Body of pancreas (tissue), 4 donors: ENCODE data around the gene ARAP2. TPM values are rescaled to one million over a fixed set of nuclear protein-coding genes. Genes with fewer than 3 reads are reported as not detected.

Experiments
- ATAC-seq: fragments of 150-250 bp; one replicate; pipeline ENCODE4 v1.9.1; 2016
- DNase-seq, 4 donors: peaks; one replicate each; pipeline ENCODE4 v3.0.0-alpha.2; 2019
- H3K27ac ChIP-seq, 4 donors: fragments of 200-600 bp; sonication (generic); 1 replicate in 3 of 4; 2 replicates in 1 of 4; pipeline versions ENCODE4 v1.5.1 to v1.6.1; 2016 to 2019; ENCODE audit warnings: mild to moderate bottlenecking in 1 of 4, mixed read lengths in 1 of 4, moderate library complexity in 1 of 4
- H3K27me3 ChIP-seq, 2 donors: fragments of 200-600 bp; sonication (generic); one replicate each; pipeline ENCODE4 v1.6.0; 2016; ENCODE audit warnings: mild to moderate bottlenecking in 1 of 2
- H3K36me3 ChIP-seq, 2 donors: fragments of 200-600 bp; sonication (generic); replicated peaks in 1 of 2; 2 replicates each; pipeline ENCODE4 v1.5.1; 2016; ENCODE audit warnings: low read depth in 2 of 2; ENCODE audit not compliant: insufficient read depth in 1 of 2
- H3K4me1 ChIP-seq: fragments of 200-600 bp; sonication (generic); one replicate; pipeline ENCODE4 v1.6.0; 2016
- H3K4me3 ChIP-seq, 2 donors: fragments of 200-600 bp; sonication (generic); 1 replicate in 1 of 2; 2 replicates in 1 of 2; pipeline ENCODE4 v1.5.1; 2016 to 2019
- H3K9me3 ChIP-seq, 3 donors: fragments of 200-600 bp; sonication (generic); 1 replicate in 2 of 3; 2 replicates in 1 of 3; pipeline ENCODE4 v1.5.1; 2016
- POLR2A ChIP-seq, 3 donors: fragments of 450-650 bp; IDR thresholded peaks; one replicate each; pipeline ENCODE4 v1.6.1; 2016; ENCODE audit warnings: antibody characterized with exemption in 3 of 3, mild to moderate bottlenecking in 2 of 3
- WGBS, 2 donors: methylation state at CpG; one replicate each; pipeline ENCODE4 v1.1.5; 2017; 5-methylcytosine and 5-hydroxymethylcytosine counted together
- intact Hi-C: fragments of 100-400 bp; cut with DNase I; formaldehyde crosslinking; loops from one replicate; pipeline ENCODE4 v1.15.1; 2023
- total RNA-seq, 2 donors: library from RNA; depleted of rRNA; stranded (reverse); fragments of >200 nt; gene quantifications; one replicate each; pipeline ENCODE4 v1.1.0, GENCODE V29; 2016
- TF ChIP-seq, protein P1 (sequence below), 7 experiments: fragments of 450-650 bp in 4 of 7; fragments of 200-600 bp in 3 of 7; sonication (generic) in 3 of 7; IDR thresholded peaks; one replicate each; pipeline ENCODE4 v1.5.1; 2016 to 2019; ENCODE audit warnings: antibody characterized with exemption in 7 of 7

ARAP2 gene
- total RNA-seq, 2 donors from 2014 or later, result 12.5 to 14.3 TPM

- H3K27ac ChIP-seq, result no peak overlapping the region
- DNase-seq (no peak), ATAC-seq (no peak)
- H3K4me1 ChIP-seq, result no peaks in the 10 kb centered on the region
- H3K9me3 ChIP-seq, result no peaks in the 10 kb centered on the region
- no peak overlapping the region for H3K4me3 ChIP-seq
- no peaks in the 10 kb centered on the region for H3K27me3 ChIP-seq
- H3K36me3 ChIP-seq, result peaks cover 0 to 9% of the 10 kb centered on the region in 2 donors
- TF ChIP-seq POLR2A (IDR thresholded peaks at IDR 0.05), result no peak
- TF ChIP-seq, protein P1, sequence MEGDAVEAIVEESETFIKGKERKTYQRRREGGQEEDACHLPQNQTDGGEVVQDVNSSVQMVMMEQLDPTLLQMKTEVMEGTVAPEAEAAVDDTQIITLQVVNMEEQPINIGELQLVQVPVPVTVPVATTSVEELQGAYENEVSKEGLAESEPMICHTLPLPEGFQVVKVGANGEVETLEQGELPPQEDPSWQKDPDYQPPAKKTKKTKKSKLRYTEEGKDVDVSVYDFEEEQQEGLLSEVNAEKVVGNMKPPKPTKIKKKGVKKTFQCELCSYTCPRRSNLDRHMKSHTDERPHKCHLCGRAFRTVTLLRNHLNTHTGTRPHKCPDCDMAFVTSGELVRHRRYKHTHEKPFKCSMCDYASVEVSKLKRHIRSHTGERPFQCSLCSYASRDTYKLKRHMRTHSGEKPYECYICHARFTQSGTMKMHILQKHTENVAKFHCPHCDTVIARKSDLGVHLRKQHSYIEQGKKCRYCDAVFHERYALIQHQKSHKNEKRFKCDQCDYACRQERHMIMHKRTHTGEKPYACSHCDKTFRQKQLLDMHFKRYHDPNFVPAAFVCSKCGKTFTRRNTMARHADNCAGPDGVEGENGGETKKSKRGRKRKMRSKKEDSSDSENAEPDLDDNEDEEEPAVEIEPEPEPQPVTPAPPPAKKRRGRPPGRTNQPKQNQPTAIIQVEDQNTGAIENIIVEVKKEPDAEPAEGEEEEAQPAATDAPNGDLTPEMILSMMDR (IDR thresholded peaks at IDR 0.05), result no peak
- WGBS, 2 donors, result 95 to 97% methylated on average over 4 of the region's 4 CpGs
- intact Hi-C loops, result no loop called here
Measured at GRCh38 chr4:36078319-36078718, 166.0 kb downstream of the ARAP2 start.

GRCh38 chr4:36072529-36072928 is 171.8 kb downstream of the ARAP2 start:
- intact Hi-C loops, result no loop called here
- no peak for DNase-seq
- 88 to 92% methylated on average over 3 of the region's 3 CpGs for WGBS, 2 donors

DNA sequence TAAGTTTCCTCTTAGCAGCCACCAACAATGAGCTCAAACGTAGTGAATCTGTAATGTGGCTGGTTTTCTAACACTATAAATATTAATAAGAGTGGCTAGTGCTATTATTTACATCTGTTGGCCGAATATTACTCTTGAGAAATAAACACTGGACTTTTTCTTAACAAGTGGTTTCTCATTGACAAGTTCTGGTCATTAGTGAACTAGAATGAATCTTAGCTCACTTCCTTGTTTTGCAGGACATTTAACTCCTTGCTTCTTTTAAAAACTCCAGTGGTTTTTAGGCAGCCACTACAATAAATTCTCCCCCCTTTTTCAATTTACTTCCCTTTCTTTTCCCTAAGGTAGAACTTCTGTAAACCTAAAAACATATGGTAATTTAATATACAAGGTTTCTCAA is 177.2 kb downstream of the ARAP2 start:
- no peak for TF ChIP-seq POLR2A (IDR thresholded peaks at IDR 0.05)
- TF ChIP-seq, protein P1 (IDR thresholded peaks at IDR 0.05), result no peak
- DNase-seq (no peak), ATAC-seq (no peak)
- no peaks in the 10 kb centered on the region for H3K27me3 ChIP-seq
- no peaks in the 10 kb centered on the region for H3K4me1 ChIP-seq
- H3K4me3 ChIP-seq, result no peak overlapping the region
- H3K36me3 ChIP-seq, result no peaks in the 10 kb centered on the region
- H3K27ac ChIP-seq, result no peak overlapping the region
- intact Hi-C loops, result no loop called here
- H3K9me3 ChIP-seq, result no peaks in the 10 kb centered on the region
- 49 to 56% methylated on average over 2 of the region's 2 CpGs for WGBS, 2 donors

More at GRCh38 chr4:36072529-36072928, 171.8 kb downstream of the ARAP2 start:
- H3K4me1 ChIP-seq, result no peaks in the 10 kb centered on the region
- H3K9me3 ChIP-seq, result no peaks in the 10 kb centered on the region
- H3K36me3 ChIP-seq, result no peaks in the 10 kb centered on the region
- no peak for ATAC-seq
- H3K27ac ChIP-seq, result no peak overlapping the region
- TF ChIP-seq, protein P1 (IDR thresholded peaks at IDR 0.05), result no peak
- TF ChIP-seq POLR2A (IDR thresholded peaks at IDR 0.05), result no peak
- H3K27me3 ChIP-seq, result no peaks in the 10 kb centered on the region
- no peak overlapping the region for H3K4me3 ChIP-seq

DNA sequence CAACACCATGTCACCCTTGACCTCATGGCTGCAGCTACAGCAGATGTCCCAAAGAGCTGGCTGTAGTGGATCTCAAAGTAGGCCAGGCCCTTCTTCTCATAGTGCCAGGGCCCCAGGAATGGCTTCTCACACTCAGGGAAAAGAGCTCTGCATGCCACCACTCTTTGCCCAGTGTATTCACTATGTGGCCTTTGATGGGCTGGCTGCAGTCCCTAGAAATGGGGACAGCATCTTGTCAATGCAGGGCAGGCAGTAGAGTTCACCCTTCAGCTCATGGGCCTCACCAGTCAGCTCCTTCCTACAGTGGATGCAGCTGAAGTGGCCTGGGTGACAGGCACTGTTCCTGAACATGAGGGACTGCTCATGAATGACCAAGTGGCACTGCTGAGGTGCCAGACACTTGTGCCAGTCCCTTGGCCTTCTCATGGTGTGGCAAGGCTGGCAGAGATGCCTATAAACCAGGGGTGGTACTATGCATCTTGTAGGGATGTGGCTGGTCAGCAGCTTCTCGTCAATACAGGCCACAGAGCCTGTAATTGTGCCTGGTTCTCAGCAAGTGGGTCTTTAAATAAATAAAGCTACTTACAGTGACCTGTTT is 178.9 kb downstream of the ARAP2 start:
- Histone ChIP-seq H3K4me3 (no peak overlapping the region), H3K27ac (no peak overlapping the region), H3K9me3 (no peaks in the 10 kb centered on the region), H3K27me3 (no peaks in the 10 kb centered on the region), H3K36me3 (no peaks in the 10 kb centered on the region), H3K4me1 (no peaks in the 10 kb centered on the region)
- WGBS, 2 donors, result 100% methylated on average over 1 of the region's 1 CpG
- no peak for ATAC-seq
- intact Hi-C loops, result no loop called here
- TF ChIP-seq, protein P1 (IDR thresholded peaks at IDR 0.05), result no peak
- no peak for TF ChIP-seq POLR2A (IDR thresholded peaks at IDR 0.05)
- DNase-seq, result no peak

GRCh38 chr4:36064117-36064516 is 180.2 kb downstream of the ARAP2 start:
- TF ChIP-seq, protein P1 (IDR thresholded peaks at IDR 0.05), result no peak
- TF ChIP-seq POLR2A (IDR thresholded peaks at IDR 0.05), result no peak
- ATAC-seq (no peak), DNase-seq (no peak)
- Histone ChIP-seq H3K27ac (no peak overlapping the region), H3K9me3 (no peaks in the 10 kb centered on the region), H3K36me3 (no peaks in the 10 kb centered on the region), H3K27me3 (no peaks in the 10 kb centered on the region), H3K4me1 (no peaks in the 10 kb centered on the region), H3K4me3 (no peak overlapping the region)
- intact Hi-C loops, result no loop called here
